ENCODE measurements around the gene SH2D5. TPM values are rescaled to one million over a fixed set of nuclear protein-coding genes. Genes with fewer than 3 reads are reported as not detected.

SH2D5 gene
- total RNA-seq, 2 experiments from 2014 or later = 1.3 to 1.6 TPM

- ChIA-PET CTCF (interaction anchor here (4.4 kb wide), 1 partner anchor 8 kb away, joined by 26 read pairs; no protein-coding TSS in a partner anchor), POLR2A (no interaction called here)
- H3K27ac Mint-ChIP-seq = no peak overlapping the region
- ATAC-seq = no peak
- no peak overlapping the region for H3K4me3 Mint-ChIP-seq
- H3K9me3 Mint-ChIP-seq = no peaks in the 10 kb centered on the region
- intact Hi-C loops (cut with micrococcal nuclease) = no loop called here
- H3K27me3 Mint-ChIP-seq = no peaks in the 10 kb centered on the region
- H3K4me1 Mint-ChIP-seq (ENCODE audit: low read depth) = no peaks in the 10 kb centered on the region
- DNase-seq = no peak
- H3K36me3 Mint-ChIP-seq (ENCODE audit: low read depth) = no peaks in the 10 kb centered on the region
- no peak for TF ChIP-seq CTCF (IDR thresholded peaks at IDR 0.05)
Measured at GRCh38 chr1:20704390-20705202, 27.9 kb downstream of the SH2D5 start.

DNA sequence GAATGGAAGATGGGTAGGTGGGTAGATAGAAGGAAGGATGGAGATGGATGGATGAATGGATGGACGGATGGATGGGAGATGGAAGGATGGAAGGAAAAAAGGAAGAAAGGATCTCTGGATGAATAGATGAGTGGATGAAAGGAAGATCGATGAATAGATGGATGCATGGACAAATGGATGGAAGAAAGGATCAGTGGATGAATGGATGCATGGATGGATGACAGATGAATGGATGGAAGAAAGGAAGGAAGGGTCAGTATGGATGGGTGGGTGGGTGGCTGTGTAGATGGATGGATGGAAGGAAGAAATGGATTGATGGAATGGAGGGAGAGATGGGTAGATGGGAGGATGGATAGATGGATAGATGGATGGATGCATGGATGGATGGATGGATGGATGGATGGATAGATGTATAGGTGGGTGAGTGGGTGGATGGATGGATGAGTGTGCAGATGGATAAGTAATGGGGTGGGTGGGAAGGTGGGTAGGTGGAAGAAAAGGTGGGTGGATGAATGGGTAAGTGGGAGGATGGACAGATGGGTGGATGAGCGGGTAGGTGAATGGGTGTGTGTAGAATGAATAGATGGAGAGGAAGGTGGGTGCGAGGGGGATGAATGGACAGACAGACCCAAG lies 29.3 kb downstream of the SH2D5 start:
- TF ChIP-seq CTCF (IDR thresholded peaks at IDR 0.05) = no peak
- POLR2A ChIA-PET = no interaction called here

GRCh38 chr1:20702416-20702815 lies 30.1 kb downstream of the SH2D5 start:
- ATAC-seq (no peak), DNase-seq (no peak)
- no peak overlapping the region for H3K27ac Mint-ChIP-seq
- POLR2A ChIA-PET = no interaction called here
- H3K4me3 Mint-ChIP-seq = no peak overlapping the region
- CTCF ChIA-PET = no interaction called here
- H3K36me3 Mint-ChIP-seq (ENCODE audit: low read depth) = no peaks in the 10 kb centered on the region
- no peaks in the 10 kb centered on the region for H3K27me3 Mint-ChIP-seq
- no peak for TF ChIP-seq CTCF (IDR thresholded peaks at IDR 0.05)
- H3K4me1 Mint-ChIP-seq (ENCODE audit: low read depth) = no peaks in the 10 kb centered on the region
- intact Hi-C loops (cut with micrococcal nuclease) = no loop called here
- H3K9me3 Mint-ChIP-seq = no peaks in the 10 kb centered on the region

More for the DNA sequence above, 29.3 kb downstream of the SH2D5 start:
- DNase-seq (no peak), ATAC-seq (no peak)
- Mint-ChIP-seq H3K4me1 (ENCODE audit: low read depth) (no peaks in the 10 kb centered on the region), H3K36me3 (ENCODE audit: low read depth) (no peaks in the 10 kb centered on the region), H3K9me3 (no peaks in the 10 kb centered on the region), H3K27me3 (no peaks in the 10 kb centered on the region), H3K4me3 (no peak overlapping the region), H3K27ac (no peak overlapping the region)
- intact Hi-C loops (cut with micrococcal nuclease) = no loop called here
- CTCF ChIA-PET = no interaction called here

DNA sequence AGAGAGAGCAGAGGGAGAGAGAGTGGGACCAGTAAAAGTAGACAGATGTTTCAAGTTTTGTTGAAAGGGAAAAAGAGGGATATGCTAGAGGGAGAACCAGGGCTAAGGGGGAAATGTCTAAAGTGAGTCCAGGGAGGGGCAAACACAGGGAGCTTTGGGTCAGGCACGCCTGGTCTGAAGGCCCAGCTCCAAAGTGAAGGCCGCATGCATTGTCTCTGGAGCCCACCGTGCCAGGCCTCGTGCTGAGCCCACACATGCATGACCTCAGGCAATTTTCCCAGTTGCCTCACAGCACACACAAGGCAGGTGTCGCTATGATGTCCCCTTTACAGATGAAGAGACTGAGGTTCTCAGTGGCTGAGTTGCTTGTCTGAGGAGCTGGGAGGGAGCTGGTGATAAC lies 30.7 kb downstream of the SH2D5 start:
- intact Hi-C loops (cut with micrococcal nuclease) = no loop called here
- ATAC-seq (no peak), DNase-seq (no peak)
- no peaks in the 10 kb centered on the region for H3K4me1 Mint-ChIP-seq (ENCODE audit: low read depth)
- ChIA-PET CTCF (no interaction called here), POLR2A (no interaction called here)
- H3K36me3 Mint-ChIP-seq (ENCODE audit: low read depth) = no peaks in the 10 kb centered on the region
- H3K9me3 Mint-ChIP-seq = no peaks in the 10 kb centered on the region
- H3K4me3 Mint-ChIP-seq = no peak overlapping the region
- no peak for TF ChIP-seq CTCF (IDR thresholded peaks at IDR 0.05)
- no peak overlapping the region for H3K27ac Mint-ChIP-seq
- H3K27me3 Mint-ChIP-seq = no peaks in the 10 kb centered on the region

DNA sequence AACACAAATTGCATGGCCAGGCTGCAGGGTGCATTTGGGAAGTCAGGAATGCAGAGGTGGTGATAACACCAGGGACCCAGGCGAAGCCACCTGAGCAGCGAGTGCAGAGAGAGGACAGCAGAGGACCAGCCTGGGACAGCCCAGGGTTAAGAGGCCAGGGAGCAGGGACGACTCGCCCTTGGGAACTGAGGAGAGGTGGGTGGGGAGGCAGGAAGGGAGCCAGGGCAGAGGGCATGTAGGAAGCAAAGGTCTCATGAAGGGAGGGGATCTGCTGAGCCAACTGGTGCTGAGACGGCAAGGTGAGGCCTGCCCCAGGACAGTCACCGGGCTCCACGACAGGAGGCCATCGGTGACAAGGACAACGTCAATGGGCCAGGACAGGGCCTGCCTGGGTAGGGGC lies 31.1 kb downstream of the SH2D5 start:
- no peak for TF ChIP-seq CTCF (IDR thresholded peaks at IDR 0.05)
- H3K4me1 Mint-ChIP-seq (ENCODE audit: low read depth) = no peaks in the 10 kb centered on the region
- CTCF ChIA-PET = no interaction called here
- H3K4me3 Mint-ChIP-seq = no peak overlapping the region
- no peaks in the 10 kb centered on the region for H3K27me3 Mint-ChIP-seq
- H3K27ac Mint-ChIP-seq = no peak overlapping the region
- ATAC-seq = no peak
- intact Hi-C loops (cut with micrococcal nuclease) = no loop called here
- DNase-seq = no peak
- no peaks in the 10 kb centered on the region for H3K36me3 Mint-ChIP-seq (ENCODE audit: low read depth)
- POLR2A ChIA-PET = no interaction called here
- H3K9me3 Mint-ChIP-seq = no peaks in the 10 kb centered on the region
